Activated CD8-positive, alpha-beta memory T cell treated with anti-CD3 and anti-CD28 coated beads for 36 hours (primary cell): ENCODE data around the gene SPTLC1. TPM values are rescaled to one million over a fixed set of nuclear protein-coding genes. Genes with fewer than 3 reads are reported as not detected.
"Not testable (repeated sequence)": the region's sequence is repeated elsewhere in the genome, so short reads cannot be mapped to it uniquely, and the experiment has no call there.

Experiments
- CTCF ChIA-PET: fragments of 350-600 bp; sonication (Branson Sonifier 250); formaldehyde crosslinking; loops from one replicate; lab custom pipeline; 2021; ENCODE audit warnings: antibody characterized with exemption; lab: Charles Lee
- POLR2A ChIA-PET: fragments of 350-600 bp; sonication (Branson Sonifier 250); formaldehyde crosslinking; loops from one replicate; lab custom pipeline; 2021; ENCODE audit warnings: antibody characterized with exemption; lab: Charles Lee
- total RNA-seq, 2 experiments: library from RNA; stranded (reverse); gene quantifications; one replicate each; pipeline ENCODE4 v1.2.3, GENCODE V29; 2021

SPTLC1 gene
- total RNA-seq, 2 experiments from 2014 or later: 58.7 to 61.3 TPM

- CTCF ChIA-PET, POLR2A ChIA-PET: not testable (repeated sequence)
Measured at GRCh38 chr9:92105446-92106225, 9.6 kb downstream of the SPTLC1 start.

- POLR2A ChIA-PET: not testable (repeated sequence)
Measured at GRCh38 chr9:92103601-92104000, 11.6 kb downstream of the SPTLC1 start.

GRCh38 chr9:92100237-92100911 is 14.8 kb downstream of the SPTLC1 start:
- POLR2A ChIA-PET: interaction anchor here (0.6 kb wide), 1 partner anchor 34 kb away, joined by 3 read pairs; no protein-coding TSS in a partner anchor
- CTCF ChIA-PET: no interaction called here

More at GRCh38 chr9:92103601-92104000, 11.6 kb downstream of the SPTLC1 start:
- CTCF ChIA-PET: not testable (repeated sequence)

- ChIA-PET CTCF (no interaction called here), POLR2A (no interaction called here)
Measured at GRCh38 chr9:92098638-92099037, 16.6 kb downstream of the SPTLC1 start.

- POLR2A ChIA-PET: no interaction called here
Measured at GRCh38 chr9:92097997-92098482, 17.2 kb downstream of the SPTLC1 start.

GRCh38 chr9:92095236-92095635 is 20.0 kb downstream of the SPTLC1 start:
- POLR2A ChIA-PET: no interaction called here
- CTCF ChIA-PET: no interaction called here

More at GRCh38 chr9:92097997-92098482, 17.2 kb downstream of the SPTLC1 start:
- CTCF ChIA-PET: no interaction called here

- ChIA-PET POLR2A (no interaction called here), CTCF (no interaction called here)
Measured at GRCh38 chr9:92094655-92095054, 20.6 kb downstream of the SPTLC1 start.

- ChIA-PET POLR2A (no interaction called here), CTCF (interaction anchor here (0.8 kb wide), 1 partner anchor 281 kb away, joined by 5 read pairs; no protein-coding TSS in a partner anchor)
Measured at GRCh38 chr9:92077888-92078287, 37.3 kb downstream of the SPTLC1 start.

- ChIA-PET CTCF (interaction anchor here (0.7 kb wide), 1 partner anchor 69 kb away, joined by 3 read pairs; no protein-coding TSS in a partner anchor), POLR2A (no interaction called here)
Measured at GRCh38 chr9:92071634-92072033, 43.6 kb downstream of the SPTLC1 start.

GRCh38 chr9:92066168-92066567 is 49.0 kb downstream of the SPTLC1 start:
- ChIA-PET POLR2A (no interaction called here), CTCF (no interaction called here)

- CTCF ChIA-PET: no interaction called here
- POLR2A ChIA-PET: no interaction called here
Measured at GRCh38 chr9:92064711-92065110, 50.5 kb downstream of the SPTLC1 start.

GRCh38 chr9:92061184-92061583 is 54.0 kb downstream of the SPTLC1 start:
- ChIA-PET CTCF (no interaction called here), POLR2A (no interaction called here)

GRCh38 chr9:92059661-92060060 is 55.6 kb downstream of the SPTLC1 start:
- ChIA-PET CTCF (no interaction called here), POLR2A (no interaction called here)

GRCh38 chr9:92058723-92059444 is 56.3 kb downstream of the SPTLC1 start:
- POLR2A ChIA-PET: no interaction called here
- CTCF ChIA-PET: no interaction called here

- ChIA-PET CTCF (no interaction called here), POLR2A (no interaction called here)
Measured at GRCh38 chr9:92058026-92058425, 57.2 kb downstream of the SPTLC1 start.

GRCh38 chr9:92057226-92057625 is 58.0 kb downstream of the SPTLC1 start:
- ChIA-PET CTCF (no interaction called here), POLR2A (no interaction called here)

GRCh38 chr9:92055624-92056023 is 59.6 kb downstream of the SPTLC1 start:
- POLR2A ChIA-PET: no interaction called here

GRCh38 chr9:92048924-92049625 is 66.1 kb downstream of the SPTLC1 start:
- POLR2A ChIA-PET: no interaction called here
- CTCF ChIA-PET: no interaction called here

More at GRCh38 chr9:92055624-92056023, 59.6 kb downstream of the SPTLC1 start:
- CTCF ChIA-PET: no interaction called here

- ChIA-PET POLR2A (no interaction called here), CTCF (no interaction called here)
Measured at GRCh38 chr9:92047500-92047899, 67.7 kb downstream of the SPTLC1 start.
